RWPE2 (cell line): ENCODE results near the gene LPCAT2.

Experiments used
- ATAC-seq: fragments of 200-7000 bp; cut with Tn5 transposase; 3 replicates; pipeline ENCODE4 v1.9.1; 2021; ENCODE audit warnings: low read depth
- DNase-seq: peaks from one replicate; pipeline ENCODE4 v3.0.0-alpha.2; 2020; ENCODE audit warnings: low spot score
- H3K27ac ChIP-seq: fragments of 450-650 bp; 2 replicates; pipeline ENCODE4 v1.5.1; 2017; ENCODE audit warnings: mild to moderate bottlenecking; ENCODE audit not compliant: poor library complexity, severe bottlenecking
- H3K27me3 ChIP-seq: fragments of 250-450 bp; sonication (Bioruptor Pico); 2 replicates; pipeline ENCODE4 v1.5.1; 2021; ENCODE audit warnings: mild to moderate bottlenecking, moderate library complexity; ENCODE audit not compliant: insufficient read depth, poor library complexity, severe bottlenecking
- H3K36me3 ChIP-seq: fragments of 250-450 bp; sonication (Bioruptor Pico); 2 replicates; pipeline ENCODE4 v1.5.1; 2020; ENCODE audit warnings: low read depth, mild to moderate bottlenecking, moderate library complexity
- H3K4me1 ChIP-seq: fragments of 250-450 bp; sonication (Bioruptor Pico); 2 replicates; pipeline ENCODE4 v1.5.1; 2021; ENCODE audit warnings: mild to moderate bottlenecking, moderate library complexity; ENCODE audit not compliant: insufficient read depth, poor library complexity, severe bottlenecking
- H3K4me3 ChIP-seq: fragments of 250-450 bp; sonication (Bioruptor Pico); 2 replicates; pipeline ENCODE4 v1.5.1; 2021; ENCODE audit warnings: mild to moderate bottlenecking, moderate library complexity; ENCODE audit not compliant: severe bottlenecking
- H3K9me3 ChIP-seq: fragments of 250-450 bp; sonication (Bioruptor Pico); 2 replicates; pipeline ENCODE4 v1.5.1; 2021; ENCODE audit warnings: mild to moderate bottlenecking, moderate library complexity; ENCODE audit not compliant: severe bottlenecking
- CTCF ChIP-seq: fragments of 450-650 bp; IDR thresholded peaks from one replicate; pipeline ENCODE4 v1.5.1; 2017; ENCODE audit warnings: mild to moderate bottlenecking, moderate library complexity; ENCODE audit not compliant: poor library complexity, severe bottlenecking

Gene LPCAT2

GRCh38 chr16:55559233-55559632 lies 50.4 kb downstream of the LPCAT2 start:
- TF ChIP-seq CTCF, result no peak
- no peaks in the 10 kb centered on the region for H3K9me3 ChIP-seq
- H3K36me3 ChIP-seq, result peaks cover 16% of the 10 kb centered on the region; the same call in 1 of the 2 replicates
- H3K4me3 ChIP-seq, result no peak overlapping the region
- peaks cover 59% of the 10 kb centered on the region for H3K4me1 ChIP-seq
- ATAC-seq (peak; percentile 75), DNase-seq (no peak)
- H3K27me3 ChIP-seq, result no peaks in the 10 kb centered on the region
- peak overlapping the region; percentile 58 for H3K27ac ChIP-seq

GRCh38 chr16:55559933-55560516 lies 51.2 kb downstream of the LPCAT2 start:
- peak overlapping the region; percentile 58 for H3K27ac ChIP-seq
- H3K27me3 ChIP-seq, result no peaks in the 10 kb centered on the region
- peaks cover 60% of the 10 kb centered on the region for H3K4me1 ChIP-seq
- H3K4me3 ChIP-seq, result no peak overlapping the region
- ATAC-seq (no peak), DNase-seq (no peak)
- no peak for TF ChIP-seq CTCF
- no peaks in the 10 kb centered on the region for H3K9me3 ChIP-seq
- H3K36me3 ChIP-seq, result peaks cover 8% of the 10 kb centered on the region; the same call in 1 of the 2 replicates

GRCh38 chr16:55561319-55561848 lies 52.5 kb downstream of the LPCAT2 start:
- TF ChIP-seq CTCF, result no peak
- H3K4me3 ChIP-seq, result no peak overlapping the region
- H3K9me3 ChIP-seq, result no peaks in the 10 kb centered on the region
- ATAC-seq (no peak), DNase-seq (no peak)
- 0 out of 2 replicates have a peak, but pooled peaks cover 5% of the 10 kb centered on the region for H3K36me3 ChIP-seq
- peaks cover 56% of the 10 kb centered on the region for H3K4me1 ChIP-seq
- no peak overlapping the region for H3K27ac ChIP-seq
- no peaks in the 10 kb centered on the region for H3K27me3 ChIP-seq

GRCh38 chr16:55562936-55563335 lies 54.1 kb downstream of the LPCAT2 start:
- H3K27me3 ChIP-seq, result no peaks in the 10 kb centered on the region
- H3K27ac ChIP-seq, result peak overlapping the region; percentile 55
- TF ChIP-seq CTCF, result no peak
- H3K4me3 ChIP-seq, result no peak overlapping the region
- no peaks in the 10 kb centered on the region for H3K9me3 ChIP-seq
- H3K36me3 ChIP-seq, result 0 out of 2 replicates have a peak, but pooled peaks cover 5% of the 10 kb centered on the region
- DNase-seq, result no peak
- no peak for ATAC-seq
- H3K4me1 ChIP-seq, result peaks cover 59% of the 10 kb centered on the region

- ATAC-seq, result no peak
- TF ChIP-seq CTCF, result no peak
- Histone ChIP-seq H3K36me3 (0 out of 2 replicates have a peak, but pooled peaks cover 5% of the 10 kb centered on the region), H3K9me3 (no peaks in the 10 kb centered on the region), H3K4me1 (peaks cover 61% of the 10 kb centered on the region), H3K27me3 (no peaks in the 10 kb centered on the region), H3K4me3 (no peak overlapping the region), H3K27ac (peak overlapping the region; percentile 55)
- no peak for DNase-seq
Measured at GRCh38 chr16:55563797-55564196, 54.9 kb downstream of the LPCAT2 start.
